ENCODE data around the gene COL20A1.

GRCh38 chr20:63310265-63310991, 17.4 kb downstream of the COL20A1 start:
- TF ChIP-seq, protein P1, sequence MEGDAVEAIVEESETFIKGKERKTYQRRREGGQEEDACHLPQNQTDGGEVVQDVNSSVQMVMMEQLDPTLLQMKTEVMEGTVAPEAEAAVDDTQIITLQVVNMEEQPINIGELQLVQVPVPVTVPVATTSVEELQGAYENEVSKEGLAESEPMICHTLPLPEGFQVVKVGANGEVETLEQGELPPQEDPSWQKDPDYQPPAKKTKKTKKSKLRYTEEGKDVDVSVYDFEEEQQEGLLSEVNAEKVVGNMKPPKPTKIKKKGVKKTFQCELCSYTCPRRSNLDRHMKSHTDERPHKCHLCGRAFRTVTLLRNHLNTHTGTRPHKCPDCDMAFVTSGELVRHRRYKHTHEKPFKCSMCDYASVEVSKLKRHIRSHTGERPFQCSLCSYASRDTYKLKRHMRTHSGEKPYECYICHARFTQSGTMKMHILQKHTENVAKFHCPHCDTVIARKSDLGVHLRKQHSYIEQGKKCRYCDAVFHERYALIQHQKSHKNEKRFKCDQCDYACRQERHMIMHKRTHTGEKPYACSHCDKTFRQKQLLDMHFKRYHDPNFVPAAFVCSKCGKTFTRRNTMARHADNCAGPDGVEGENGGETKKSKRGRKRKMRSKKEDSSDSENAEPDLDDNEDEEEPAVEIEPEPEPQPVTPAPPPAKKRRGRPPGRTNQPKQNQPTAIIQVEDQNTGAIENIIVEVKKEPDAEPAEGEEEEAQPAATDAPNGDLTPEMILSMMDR (IDR thresholded peaks at IDR 0.05): no peak
- TF ChIP-seq POLR2A (IDR thresholded peaks at IDR 0.05): no peak
